ENCODE measurements around the gene DPP9.

The DPP9 gene

DNA sequence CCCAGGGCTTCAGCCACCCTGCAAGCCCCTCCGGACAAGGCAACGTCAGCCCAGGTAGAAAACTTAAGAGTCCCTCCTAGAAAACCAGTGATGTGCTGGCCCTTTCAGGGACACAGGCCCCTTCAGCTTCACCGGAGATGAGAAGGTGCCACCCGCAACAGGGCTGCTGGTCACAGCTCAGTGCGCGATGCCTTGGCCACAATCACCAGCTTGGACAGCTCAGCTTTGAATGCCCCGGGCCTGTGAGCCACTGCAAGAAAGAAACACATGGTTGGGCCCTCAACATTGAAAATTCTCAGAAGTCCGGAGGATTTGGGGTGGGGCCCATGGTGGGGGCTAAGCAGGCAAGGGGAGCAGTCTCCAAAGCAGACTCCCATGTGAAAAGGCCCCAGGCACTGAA is 65.8 kb downstream of the DPP9 start:
- Mint-ChIP-seq H3K27me3 (ENCODE audit: low read depth) (no peaks in the 10 kb centered on the region), H3K9me3 (no peaks in the 10 kb centered on the region), H3K36me3 (ENCODE audit: low read depth) (peaks cover 30% of the 10 kb centered on the region), H3K4me1 (ENCODE audit: low read depth) (peaks cover 3% of the 10 kb centered on the region), H3K4me3 (no peak overlapping the region), H3K27ac (no peak overlapping the region)
- DNase-seq (ENCODE audit: low spot score): no peak

- Mint-ChIP-seq H3K27ac (no peak overlapping the region), H3K27me3 (ENCODE audit: low read depth) (no peaks in the 10 kb centered on the region), H3K9me3 (no peaks in the 10 kb centered on the region), H3K4me1 (ENCODE audit: low read depth) (peaks cover 3% of the 10 kb centered on the region), H3K36me3 (ENCODE audit: low read depth) (peaks cover 32% of the 10 kb centered on the region), H3K4me3 (no peak overlapping the region)
- no peak for DNase-seq (ENCODE audit: low spot score)
Measured at GRCh38 chr19:4657262-4657661, 66.4 kb downstream of the DPP9 start.

DNA sequence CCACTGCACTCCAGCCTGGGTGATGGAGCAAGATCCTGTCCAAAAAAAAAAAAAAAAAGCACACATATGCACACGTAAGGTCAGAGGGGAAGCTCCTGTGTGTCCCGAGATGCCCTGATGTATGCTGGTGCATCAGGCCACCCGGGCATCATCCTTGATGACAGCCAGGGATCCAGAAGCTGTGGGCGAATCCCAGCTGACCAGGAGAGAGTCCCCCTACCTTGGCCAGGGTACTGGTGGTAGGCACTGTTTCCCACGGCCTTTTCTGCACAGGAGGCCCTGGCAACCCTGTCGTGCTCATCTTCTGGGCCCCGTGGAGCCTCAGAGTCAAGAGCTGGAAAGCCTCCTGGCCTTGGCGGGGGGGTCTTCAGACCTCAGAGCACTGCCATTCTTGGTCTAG is 67.5 kb downstream of the DPP9 start:
- H3K36me3 Mint-ChIP-seq (ENCODE audit: low read depth): peaks cover 30% of the 10 kb centered on the region
- H3K27ac Mint-ChIP-seq: no peak overlapping the region
- no peaks in the 10 kb centered on the region for H3K27me3 Mint-ChIP-seq (ENCODE audit: low read depth)
- H3K4me3 Mint-ChIP-seq: no peak overlapping the region
- no peaks in the 10 kb centered on the region for H3K9me3 Mint-ChIP-seq
- H3K4me1 Mint-ChIP-seq (ENCODE audit: low read depth): peaks cover under 1% of the 10 kb centered on the region
- DNase-seq (ENCODE audit: low spot score): no peak

DNA sequence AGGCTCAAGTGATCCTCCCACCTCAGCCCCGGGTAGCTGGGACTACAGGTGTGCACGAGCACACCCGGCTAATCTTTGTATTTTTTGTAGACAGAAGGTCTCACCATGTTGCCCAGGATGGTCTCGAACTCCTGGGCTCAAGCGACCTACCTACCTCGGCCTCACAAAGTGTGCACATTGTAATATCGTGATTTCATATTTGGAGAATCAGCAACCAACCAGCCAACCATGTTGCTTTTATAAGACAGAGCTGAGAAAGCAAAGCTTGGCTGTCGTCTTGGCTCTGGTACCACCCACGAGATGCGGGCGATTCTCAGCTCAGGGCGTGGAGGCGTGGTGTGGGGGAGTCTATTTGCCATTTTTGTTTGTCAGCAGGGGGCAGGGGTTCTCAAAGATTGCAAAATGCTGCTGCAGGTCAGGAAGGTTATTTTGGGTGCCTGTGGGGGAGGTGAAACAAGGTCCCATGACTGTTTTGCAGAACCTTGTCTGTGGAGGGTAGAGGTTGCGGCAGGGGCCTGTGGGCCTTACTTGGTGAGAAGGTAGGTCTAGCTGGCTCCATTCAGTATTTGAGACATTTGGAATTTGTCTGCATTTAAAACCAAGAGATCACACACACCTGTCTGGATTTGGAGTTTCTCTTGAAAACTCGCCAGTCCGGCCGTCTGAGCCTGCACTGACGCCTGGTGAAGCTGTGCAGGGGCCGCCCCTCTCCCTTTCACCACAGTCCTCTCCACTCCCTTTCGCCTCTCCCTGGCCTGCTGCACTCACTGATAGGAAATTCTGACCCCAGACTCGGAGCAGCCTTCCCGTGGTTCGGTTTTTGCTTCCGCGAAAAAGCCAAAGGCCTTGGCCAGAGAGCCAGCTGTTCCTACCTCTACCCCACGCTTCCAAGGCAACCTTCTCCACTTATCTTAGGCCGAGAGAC is 68.9 kb downstream of the DPP9 start:
- H3K27ac Mint-ChIP-seq: peak overlapping the region; percentile 3
- H3K4me3 Mint-ChIP-seq: no peak overlapping the region
- no peaks in the 10 kb centered on the region for H3K9me3 Mint-ChIP-seq

DNA sequence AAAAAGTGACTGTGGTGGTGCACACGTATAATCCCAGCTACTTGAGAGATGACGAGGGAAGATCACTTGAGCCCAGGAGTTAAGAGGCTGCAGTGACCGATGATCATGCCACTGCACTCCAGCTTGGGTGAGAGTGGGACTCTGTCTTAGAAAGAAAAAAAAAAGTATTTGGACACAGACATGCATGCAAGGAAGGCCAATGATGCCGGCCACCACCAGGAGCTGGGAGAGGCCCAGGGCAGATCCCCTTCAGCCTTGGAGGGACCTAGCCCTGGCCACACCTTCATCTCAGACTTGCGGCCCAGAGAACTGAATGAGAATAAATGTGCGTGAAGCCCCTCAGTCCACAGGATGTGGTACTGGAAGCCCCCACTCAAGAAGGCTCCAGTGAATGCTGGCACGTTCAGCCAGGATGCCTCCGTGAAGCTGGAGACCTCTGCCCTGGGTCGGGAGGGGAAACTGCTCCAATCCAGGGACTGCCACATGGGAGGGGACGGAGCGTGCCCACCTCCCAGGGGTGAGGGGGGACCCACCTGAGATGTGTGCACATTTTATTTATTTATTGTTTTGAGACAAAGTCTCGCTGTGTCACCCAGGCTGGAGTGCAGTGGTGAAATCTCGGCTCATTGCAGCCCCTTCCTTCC is 69.7 kb downstream of the DPP9 start:
- Mint-ChIP-seq H3K36me3 (ENCODE audit: low read depth) (peaks cover 19% of the 10 kb centered on the region), H3K4me3 (no peak overlapping the region), H3K4me1 (ENCODE audit: low read depth) (no peaks in the 10 kb centered on the region)

More for the DNA sequence above, 68.9 kb downstream of the DPP9 start:
- Mint-ChIP-seq H3K27me3 (ENCODE audit: low read depth) (no peaks in the 10 kb centered on the region), H3K36me3 (ENCODE audit: low read depth) (peaks cover 22% of the 10 kb centered on the region), H3K4me1 (ENCODE audit: low read depth) (no peaks in the 10 kb centered on the region)
- no peak for DNase-seq (ENCODE audit: low spot score)

GRCh38 chr19:4652075-4652474 is 71.6 kb downstream of the DPP9 start:
- no peak for DNase-seq (ENCODE audit: low spot score)
- Mint-ChIP-seq H3K4me1 (ENCODE audit: low read depth) (no peaks in the 10 kb centered on the region), H3K4me3 (no peak overlapping the region), H3K27me3 (ENCODE audit: low read depth) (no peaks in the 10 kb centered on the region), H3K36me3 (ENCODE audit: low read depth) (peaks cover 17% of the 10 kb centered on the region), H3K27ac (no peak overlapping the region), H3K9me3 (no peaks in the 10 kb centered on the region)

More for the DNA sequence above, 69.7 kb downstream of the DPP9 start:
- Mint-ChIP-seq H3K9me3 (no peaks in the 10 kb centered on the region), H3K27ac (no peak overlapping the region), H3K27me3 (ENCODE audit: low read depth) (no peaks in the 10 kb centered on the region)
- no peak for DNase-seq (ENCODE audit: low spot score)

DNA sequence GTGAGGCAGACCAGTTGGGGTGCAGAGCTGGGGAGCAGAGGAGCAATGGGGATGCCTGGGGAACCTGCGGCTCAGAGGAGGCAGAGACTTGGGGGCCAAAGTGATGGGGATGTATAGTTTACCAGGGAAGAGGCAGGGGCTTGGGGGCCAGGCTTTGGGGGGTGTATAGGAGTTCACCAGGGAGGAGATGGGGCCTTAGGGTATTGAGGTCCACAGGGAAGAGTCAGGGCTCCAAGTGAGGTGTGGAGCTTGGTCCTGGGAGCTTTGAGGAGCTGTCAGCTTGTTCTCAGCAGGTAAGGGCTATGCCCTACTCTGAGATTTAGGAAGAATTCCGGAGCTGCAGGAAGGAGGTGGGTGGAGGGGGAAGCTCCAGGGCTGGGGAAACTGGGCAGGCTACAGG is 73.5 kb downstream of the DPP9 start:
- Mint-ChIP-seq H3K4me3 (no peak overlapping the region), H3K27ac (no peak overlapping the region), H3K27me3 (ENCODE audit: low read depth) (no peaks in the 10 kb centered on the region), H3K9me3 (no peaks in the 10 kb centered on the region), H3K4me1 (ENCODE audit: low read depth) (no peaks in the 10 kb centered on the region), H3K36me3 (ENCODE audit: low read depth) (peaks cover 16% of the 10 kb centered on the region)
- DNase-seq (ENCODE audit: low spot score): no peak

- no peak for DNase-seq (ENCODE audit: low spot score)
- H3K27ac Mint-ChIP-seq: no peak overlapping the region
- H3K4me3 Mint-ChIP-seq: no peak overlapping the region
- H3K36me3 Mint-ChIP-seq (ENCODE audit: low read depth): peaks cover 11% of the 10 kb centered on the region
- no peaks in the 10 kb centered on the region for H3K9me3 Mint-ChIP-seq
- H3K27me3 Mint-ChIP-seq (ENCODE audit: low read depth): no peaks in the 10 kb centered on the region
- H3K4me1 Mint-ChIP-seq (ENCODE audit: low read depth): no peaks in the 10 kb centered on the region
Measured at GRCh38 chr19:4649392-4650047, 74.1 kb downstream of the DPP9 start.

DNA sequence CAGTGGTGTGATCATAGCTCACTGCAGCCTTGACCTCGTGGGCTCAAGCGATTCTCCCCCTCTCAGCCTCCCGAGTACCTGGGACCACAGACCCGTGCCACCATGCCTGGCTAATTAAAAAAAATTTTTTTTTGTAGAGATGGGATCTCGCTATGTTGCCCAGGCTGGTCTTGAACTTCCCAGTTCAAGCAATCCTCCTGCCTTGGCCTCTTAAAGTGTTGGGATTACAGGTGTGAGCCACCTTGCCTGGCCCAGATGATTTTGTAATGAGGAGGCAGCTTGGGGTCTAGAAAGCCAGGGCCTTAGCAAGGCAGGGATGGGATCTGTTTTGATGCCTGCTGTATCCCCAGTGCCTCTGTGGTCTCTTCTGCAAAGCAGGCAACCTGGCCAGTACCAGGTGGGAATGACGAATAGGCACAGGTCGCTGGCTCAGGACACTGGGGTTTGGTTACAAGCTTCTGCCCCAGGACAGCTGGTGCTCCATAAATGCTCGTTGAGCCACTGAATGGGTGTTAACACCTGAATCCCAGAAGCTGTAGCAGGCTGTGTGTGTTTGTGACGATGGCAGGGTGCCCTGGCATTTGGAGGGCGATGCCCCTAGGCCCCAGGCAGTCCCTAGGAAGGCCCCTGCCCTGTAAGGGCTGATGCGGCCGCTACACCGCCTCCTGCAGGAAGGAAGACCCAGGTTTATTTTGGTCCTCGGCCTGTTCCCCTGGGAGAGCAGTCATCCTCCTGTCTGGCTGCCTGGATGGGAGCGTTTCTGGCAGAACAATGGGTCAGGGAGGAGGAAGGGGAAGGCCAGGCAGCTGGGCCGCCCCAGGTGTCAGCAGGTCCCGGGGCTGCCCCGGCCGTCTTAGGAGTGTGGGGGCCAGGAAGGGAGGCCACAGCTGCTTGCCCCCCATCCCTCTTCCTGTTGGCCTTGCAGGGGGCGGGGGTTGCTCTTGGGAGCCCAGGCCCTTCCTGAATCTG is 75.7 kb downstream of the DPP9 start:
- H3K27ac Mint-ChIP-seq: no peak overlapping the region
- DNase-seq (ENCODE audit: low spot score): no peak
- no peaks in the 10 kb centered on the region for H3K4me1 Mint-ChIP-seq (ENCODE audit: low read depth)
- peaks cover 5% of the 10 kb centered on the region for H3K36me3 Mint-ChIP-seq (ENCODE audit: low read depth)
- H3K4me3 Mint-ChIP-seq: no peak overlapping the region
- H3K27me3 Mint-ChIP-seq (ENCODE audit: low read depth): no peaks in the 10 kb centered on the region
- H3K9me3 Mint-ChIP-seq: no peaks in the 10 kb centered on the region

DNA sequence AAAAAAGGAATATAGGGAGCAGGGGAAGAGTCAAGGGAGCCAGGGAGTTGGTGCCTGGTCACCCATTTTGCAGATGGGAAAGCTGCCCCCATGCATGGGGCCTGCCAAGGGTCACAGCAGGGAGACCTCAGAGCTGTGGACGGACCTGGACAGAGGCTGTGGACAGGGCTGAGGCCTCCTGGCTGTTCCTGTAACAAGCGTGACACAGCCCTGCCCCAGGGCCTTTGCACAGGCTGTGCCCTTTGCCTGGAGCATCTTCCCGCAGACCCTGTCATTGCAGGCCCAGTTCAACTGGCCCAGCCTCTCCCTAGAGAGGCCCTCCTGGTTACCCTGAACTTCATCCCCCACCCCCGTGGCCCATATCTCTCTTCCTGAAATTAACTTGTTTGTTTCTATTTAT is 77.9 kb downstream of the DPP9 start:
- no peak for DNase-seq (ENCODE audit: low spot score)
- Mint-ChIP-seq H3K4me1 (ENCODE audit: low read depth) (peaks cover 3% of the 10 kb centered on the region), H3K27me3 (ENCODE audit: low read depth) (no peaks in the 10 kb centered on the region), H3K36me3 (ENCODE audit: low read depth) (peaks cover 5% of the 10 kb centered on the region), H3K4me3 (no peak overlapping the region), H3K9me3 (no peaks in the 10 kb centered on the region), H3K27ac (no peak overlapping the region)

GRCh38 chr19:4642625-4643024 is 81.0 kb downstream of the DPP9 start:
- no peak overlapping the region for H3K27ac Mint-ChIP-seq
- H3K9me3 Mint-ChIP-seq: no peaks in the 10 kb centered on the region
- H3K4me3 Mint-ChIP-seq: no peak overlapping the region

GRCh38 chr19:4641132-4641531 is 82.5 kb downstream of the DPP9 start:
- H3K27ac Mint-ChIP-seq: peak overlapping the region; percentile 3
- H3K9me3 Mint-ChIP-seq: no peaks in the 10 kb centered on the region
- H3K27me3 Mint-ChIP-seq (ENCODE audit: low read depth): no peaks in the 10 kb centered on the region
- DNase-seq (ENCODE audit: low spot score): no peak
- H3K4me1 Mint-ChIP-seq (ENCODE audit: low read depth): peaks cover 14% of the 10 kb centered on the region
- peak overlapping the region; percentile 28 for H3K4me3 Mint-ChIP-seq
- peaks cover 3% of the 10 kb centered on the region for H3K36me3 Mint-ChIP-seq (ENCODE audit: low read depth)

More at GRCh38 chr19:4642625-4643024, 81.0 kb downstream of the DPP9 start:
- Mint-ChIP-seq H3K27me3 (ENCODE audit: low read depth) (no peaks in the 10 kb centered on the region), H3K36me3 (ENCODE audit: low read depth) (peaks cover 3% of the 10 kb centered on the region), H3K4me1 (ENCODE audit: low read depth) (peaks cover 8% of the 10 kb centered on the region)
- DNase-seq (ENCODE audit: low spot score): no peak

- peak overlapping the region; percentile 99 for H3K4me3 Mint-ChIP-seq
- H3K4me1 Mint-ChIP-seq (ENCODE audit: low read depth): peaks cover 14% of the 10 kb centered on the region
- H3K27me3 Mint-ChIP-seq (ENCODE audit: low read depth): no peaks in the 10 kb centered on the region
- no peaks in the 10 kb centered on the region for H3K9me3 Mint-ChIP-seq
- no peak for DNase-seq (ENCODE audit: low spot score)
- peaks cover 3% of the 10 kb centered on the region for H3K36me3 Mint-ChIP-seq (ENCODE audit: low read depth)
- H3K27ac Mint-ChIP-seq: peak overlapping the region; percentile 55
Measured at GRCh38 chr19:4640247-4641000, 83.2 kb downstream of the DPP9 start.

All from T-helper 2 cell treated with Interferon-gamma antibody and Interleukin-4, amounts not matched to agents 5 μg/mL and 100 μg/mL, for 36 hours (primary cell).